Neural cell (in vitro differentiated cells): Measurements from ENCODE around the gene DPF1. TPM values are rescaled to one million over a fixed set of nuclear protein-coding genes. Genes with fewer than 3 reads are reported as not detected.

Experiments used
- H2AFZ ChIP-seq: fragments of 200-600, 300-800 bp; sonication (generic), shearing (Covaris generic); 2 replicates; pipeline ENCODE4 v1.6.0; 2014; ENCODE audit warnings: low read depth, mild to moderate bottlenecking, antibody characterized with exemption, low read length, moderate library complexity
- H3F3A ChIP-seq: fragments of 200-600 bp; shearing (Covaris generic); 2 replicates; pipeline ENCODE4 v1.6.1; 2016; ENCODE audit warnings: mild to moderate bottlenecking, moderate library complexity, mixed read lengths, antibody characterized with exemption, low read length; ENCODE audit not compliant: insufficient read depth, poor library complexity, severe bottlenecking
- H3K27ac ChIP-seq: fragments of 200-600, 300-800 bp; sonication (generic), shearing (Covaris generic); 2 replicates; pipeline ENCODE4 v1.5.1; 2014; ENCODE audit warnings: mild to moderate bottlenecking, low read length, moderate library complexity
- H3K27me3 ChIP-seq: fragments of 300-800, 200-600 bp; sonication (generic), shearing (Covaris generic); 2 replicates; pipeline ENCODE4 v1.6.0; 2014; ENCODE audit warnings: mild to moderate bottlenecking, low read depth, low read length, moderate library complexity; ENCODE audit not compliant: insufficient read depth
- H3K36me3 ChIP-seq: fragments of 300-800, 200-600 bp; sonication (generic), shearing (Covaris generic); 2 replicates; pipeline ENCODE4 v1.5.1; 2014; ENCODE audit warnings: mild to moderate bottlenecking, antibody characterized with exemption, low read length, moderate library complexity; ENCODE audit not compliant: insufficient read depth
- H3K4me2 ChIP-seq: fragments of 300-800, 200-600 bp; sonication (generic), shearing (Covaris generic); 2 replicates; pipeline ENCODE4 v1.6.0; 2014; ENCODE audit warnings: mild to moderate bottlenecking, low read length
- H3K4me3 ChIP-seq: fragments of 300-800, 200-600 bp; sonication (generic), shearing (Covaris generic); 2 replicates; pipeline ENCODE4 v1.5.1; 2014; ENCODE audit warnings: mild to moderate bottlenecking, low read length, moderate library complexity
- H3K79me2 ChIP-seq: fragments of 200-600 bp; shearing (Covaris generic); replicated peaks from 2 replicates; pipeline ENCODE4 v1.6.0; 2014; ENCODE audit warnings: mild to moderate bottlenecking, low read length, moderate library complexity; ENCODE audit not compliant: insufficient read depth
- H3K9ac ChIP-seq: fragments of 300-800, 200-600 bp; sonication (generic), shearing (Covaris generic); 2 replicates; pipeline ENCODE4 v1.6.1; 2016; ENCODE audit warnings: mild to moderate bottlenecking, low read length, mixed read lengths
- H3K9me2 ChIP-seq: fragments of 200-600 bp; shearing (Covaris generic); 2 replicates; pipeline ENCODE4 v1.6.1; 2016; ENCODE audit warnings: mild to moderate bottlenecking, low read length, mixed read lengths; ENCODE audit not compliant: insufficient read depth
- H3K9me3 ChIP-seq: fragments of 200-600, 300-800 bp; sonication (generic), shearing (Covaris generic); 2 replicates; pipeline ENCODE4 v1.6.1; 2016; ENCODE audit warnings: mild to moderate bottlenecking, mixed run types, low read length, moderate library complexity, mixed read lengths
- H4K20me1 ChIP-seq: fragments of 200-600 bp; shearing (Covaris generic); 2 replicates; pipeline ENCODE4 v1.6.1; 2016; ENCODE audit warnings: mild to moderate bottlenecking, mixed run types; ENCODE audit not compliant: insufficient read depth
- CTCF ChIP-seq: fragments of 450-650 bp; IDR thresholded peaks from 2 replicates; pipeline ENCODE4 v1.5.1; 2014; ENCODE audit warnings: antibody characterized with exemption, mild to moderate bottlenecking, moderate library complexity; ENCODE audit not compliant: poor library complexity, severe bottlenecking
- EP300 ChIP-seq: fragments of 450-650 bp; conservative IDR thresholded peaks from 2 replicates; pipeline ENCODE4 v1.6.1; 2014; ENCODE audit warnings: antibody characterized with exemption, mild to moderate bottlenecking, moderate library complexity; ENCODE audit not compliant: poor library complexity, severe bottlenecking
- EZH2 ChIP-seq: fragments of 200-600, 300-800 bp; shearing (Covaris generic), sonication (generic); IDR thresholded peaks from 2 replicates; pipeline ENCODE4 v1.6.1; 2014; ENCODE audit warnings: antibody characterized with exemption, low read length, borderline replicate concordance, mild to moderate bottlenecking; ENCODE audit not compliant: insufficient read depth, poor library complexity, severe bottlenecking
- MXI1 ChIP-seq: fragments of 450-650 bp; conservative IDR thresholded peaks from 2 replicates; pipeline ENCODE4 v1.6.1; 2014; ENCODE audit warnings: antibody characterized with exemption, mild to moderate bottlenecking; ENCODE audit not compliant: poor library complexity, severe bottlenecking
- POLR2AphosphoS5 ChIP-seq: IDR thresholded peaks from 2 replicates; pipeline ENCODE4 v1.6.1; 2012
- RAD21 ChIP-seq: fragments of 450-650 bp; conservative IDR thresholded peaks from 2 replicates; pipeline ENCODE4 v1.6.1; 2014; ENCODE audit warnings: antibody characterized with exemption, mild to moderate bottlenecking, moderate library complexity
- REST ChIP-seq: IDR thresholded peaks from 2 replicates; pipeline ENCODE4 v1.6.1; 2012; ENCODE audit warnings: borderline replicate concordance
- SMC3 ChIP-seq: fragments of 450-650 bp; conservative IDR thresholded peaks from 2 replicates; pipeline ENCODE4 v1.6.1; 2014; ENCODE audit warnings: antibody characterized with exemption, mild to moderate bottlenecking, moderate library complexity; ENCODE audit not compliant: poor library complexity
- TAF1 ChIP-seq: IDR thresholded peaks from 2 replicates; pipeline ENCODE4 v1.6.1; 2012; ENCODE audit warnings: low read depth
- polyA plus RNA-seq: library from polyadenylated mRNA; depleted of rRNA; stranded (reverse); fragments of >200 nt; gene quantifications from 2 replicates; pipeline ENCODE4 v1.2.3, GENCODE V29; 2014

The DPF1 gene
- polyA plus RNA-seq, 1 donor from 2014 or later: 118 TPM

DNA sequence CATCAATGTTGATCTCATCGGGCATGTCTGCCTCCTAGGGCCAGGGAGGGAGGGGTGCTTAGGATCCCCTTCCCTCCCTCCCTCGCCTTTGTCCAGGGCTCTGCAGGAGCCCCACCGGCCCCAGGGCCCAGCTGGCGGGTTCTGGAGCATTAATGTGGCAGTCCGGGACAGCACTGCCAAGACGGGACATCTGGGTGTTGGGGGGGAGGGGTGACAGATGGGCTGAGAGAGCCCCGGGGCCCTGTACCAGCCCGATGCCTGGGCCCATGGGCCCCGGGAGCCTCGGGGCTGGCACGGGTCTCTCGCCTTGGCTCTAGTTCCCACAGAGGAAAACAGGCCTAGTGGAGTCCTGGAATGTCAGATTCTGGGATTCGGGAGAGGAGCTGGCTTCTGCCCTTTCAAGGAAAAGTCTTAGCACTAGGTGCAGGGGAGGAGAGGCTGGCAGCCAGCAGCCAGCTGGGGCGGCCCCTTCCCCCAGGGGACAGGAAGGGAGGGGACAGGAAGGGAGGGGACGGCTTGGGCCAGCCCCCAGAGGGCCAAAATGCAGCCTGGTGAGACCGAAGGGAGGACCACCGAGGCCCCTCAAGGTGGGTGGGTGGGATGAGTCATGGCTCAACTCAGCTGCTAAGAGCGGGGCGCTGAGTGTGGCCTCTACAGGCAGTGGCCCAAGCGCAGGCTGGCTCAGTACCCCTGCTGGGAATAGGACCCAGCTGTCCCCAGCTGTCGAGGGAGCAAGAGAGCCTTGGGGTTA, 29.1 kb upstream of the DPF1 start:
- H3K36me3 ChIP-seq: no peaks in the 10 kb centered on the region
- peaks cover 21% of the 10 kb centered on the region for H3K27me3 ChIP-seq
- no peaks in the 10 kb centered on the region for H3K79me2 ChIP-seq
- H3K27ac ChIP-seq: no peak overlapping the region
- H3F3A ChIP-seq: no peaks in the 10 kb centered on the region
- H3K9me2 ChIP-seq: no peaks in the 10 kb centered on the region
- no peaks in the 10 kb centered on the region for H3K9me3 ChIP-seq
- no peak overlapping the region for H3K4me2 ChIP-seq
- H2AFZ ChIP-seq: no peak overlapping the region
- no peaks in the 10 kb centered on the region for H4K20me1 ChIP-seq
- no peak overlapping the region for H3K9ac ChIP-seq
- no peak overlapping the region for H3K4me3 ChIP-seq
- TF ChIP-seq EZH2: no peak
- TF ChIP-seq SMC3: no peak
- TF ChIP-seq TAF1: no peak
- no peak for TF ChIP-seq EP300
- TF ChIP-seq CTCF: no peak
- TF ChIP-seq POLR2AphosphoS5: no peak

GRCh38 chr19:38252385-38252784, 28.4 kb upstream of the DPF1 start:
- no peak for TF ChIP-seq EZH2
- no peak for TF ChIP-seq SMC3
- TF ChIP-seq RAD21: no peak
- TF ChIP-seq POLR2AphosphoS5: no peak
- no peak for TF ChIP-seq REST
- TF ChIP-seq MXI1: no peak
- no peak for TF ChIP-seq TAF1
- TF ChIP-seq CTCF: no peak
- no peak for TF ChIP-seq EP300
- Histone ChIP-seq H3K27ac (no peak overlapping the region), H3K9ac (no peak overlapping the region), H3K79me2 (no peaks in the 10 kb centered on the region), H4K20me1 (no peaks in the 10 kb centered on the region), H3F3A (no peaks in the 10 kb centered on the region), H3K27me3 (peaks cover 21% of the 10 kb centered on the region), H2AFZ (no peak overlapping the region), H3K4me3 (no peak overlapping the region), H3K9me3 (no peaks in the 10 kb centered on the region), H3K4me2 (no peak overlapping the region), H3K9me2 (no peaks in the 10 kb centered on the region), H3K36me3 (no peaks in the 10 kb centered on the region)
